Measurements from ENCODE around the gene CACNA1C.

- TF ChIP-seq CTCF (conservative IDR thresholded peaks at IDR 0.05; ENCODE audit: low read depth, low read length) = no peak
- TF ChIP-seq SMC3 (IDR thresholded peaks at IDR 0.05; ENCODE audit: low read depth, low read length) = no peak
- no peak for TF ChIP-seq RAD21 (IDR thresholded peaks at IDR 0.05; ENCODE audit: low read length)
- TF ChIP-seq NFE2L2 (IDR thresholded peaks at IDR 0.05; ENCODE audit: low read depth, low read length) = no peak
- TF ChIP-seq POLR2A (IDR thresholded peaks at IDR 0.05; ENCODE audit: low read depth, low read length) = no peak
- no peak for TF ChIP-seq CHD1 (IDR thresholded peaks at IDR 0.05; ENCODE audit: low read depth, low read length)
- no peak for TF ChIP-seq ELK1 (IDR thresholded peaks at IDR 0.05; ENCODE audit: borderline replicate concordance, low read depth, low read length)
- no peak for TF ChIP-seq MAFK (IDR thresholded peaks at IDR 0.05; ENCODE audit: low read depth, low read length)
- TF ChIP-seq CEBPB (IDR thresholded peaks at IDR 0.05; ENCODE audit: low read depth, low read length) = no peak
- no peak for TF ChIP-seq MXI1 (IDR thresholded peaks at IDR 0.05; ENCODE audit: borderline replicate concordance, low read depth, low read length)
- no peak for TF ChIP-seq MAZ (IDR thresholded peaks at IDR 0.05; ENCODE audit: borderline replicate concordance, low read depth, low read length)
Measured at GRCh38 chr12:2690348-2691005, 637.7 kb downstream of the CACNA1C start.

Data from IMR-90 (cell line).